Measurements from ENCODE around the gene GCLC. TPM values are rescaled to one million over a fixed set of nuclear protein-coding genes. Genes with fewer than 3 reads are reported as not detected.
A peak's percentile ranks its signal among the peaks of the same experiment; 100 is the strongest.

The GCLC gene
- total and polyA plus RNA-seq, 9 of the 15 experiments (the other 6 are each of a cell fraction or from before 2014, with no cell fraction given): 3.9 to 20.0 (median 9.4) TPM

- TF ChIP-seq ADNP (tag; IDR thresholded peaks at IDR 0.05): no peak
- peak; percentile 21 for TF ChIP-seq POU5F1 (IDR thresholded peaks at IDR 0.05; ENCODE audit: borderline replicate concordance, low read depth, low read length, partially characterized antibody)
- TF ChIP-seq CBFA2T3 (IDR thresholded peaks at IDR 0.05): peak; percentile 69
- TF ChIP-seq ASH1L (IDR thresholded peaks at IDR 0.05; ENCODE audit: borderline replicate concordance, low read depth, partially characterized antibody): no peak
- peak; percentile 72 for TF ChIP-seq ARID1B (IDR thresholded peaks at IDR 0.05)
- TF ChIP-seq, protein P1, sequence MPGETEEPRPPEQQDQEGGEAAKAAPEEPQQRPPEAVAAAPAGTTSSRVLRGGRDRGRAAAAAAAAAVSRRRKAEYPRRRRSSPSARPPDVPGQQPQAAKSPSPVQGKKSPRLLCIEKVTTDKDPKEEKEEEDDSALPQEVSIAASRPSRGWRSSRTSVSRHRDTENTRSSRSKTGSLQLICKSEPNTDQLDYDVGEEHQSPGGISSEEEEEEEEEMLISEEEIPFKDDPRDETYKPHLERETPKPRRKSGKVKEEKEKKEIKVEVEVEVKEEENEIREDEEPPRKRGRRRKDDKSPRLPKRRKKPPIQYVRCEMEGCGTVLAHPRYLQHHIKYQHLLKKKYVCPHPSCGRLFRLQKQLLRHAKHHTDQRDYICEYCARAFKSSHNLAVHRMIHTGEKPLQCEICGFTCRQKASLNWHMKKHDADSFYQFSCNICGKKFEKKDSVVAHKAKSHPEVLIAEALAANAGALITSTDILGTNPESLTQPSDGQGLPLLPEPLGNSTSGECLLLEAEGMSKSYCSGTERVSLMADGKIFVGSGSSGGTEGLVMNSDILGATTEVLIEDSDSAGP (CRISPR knock-in tag; IDR thresholded peaks at IDR 0.05): no peak
- TF ChIP-seq SMAD4 (CRISPR knock-in tag; conservative IDR thresholded peaks at IDR 0.05): peak; percentile 87
- peak; percentile 100 for TF ChIP-seq NEUROD1 (IDR thresholded peaks at IDR 0.05; ENCODE audit: borderline replicate concordance, low read depth, low read length, partially characterized antibody)
- TF ChIP-seq EP400 (IDR thresholded peaks at IDR 0.05): peak; percentile 84
- TF ChIP-seq FOXA1 (IDR thresholded peaks at IDR 0.05; ENCODE audit: borderline replicate concordance): no peak
- no peak for TF ChIP-seq DACH1 (IDR thresholded peaks at IDR 0.05; ENCODE audit: partially characterized antibody)
- peak; percentile 96 for TF ChIP-seq ZNF316 (IDR thresholded peaks at IDR 0.05)
- no peak for TF ChIP-seq LARP7 (IDR thresholded peaks at IDR 0.05)
- TF ChIP-seq MAFK (IDR thresholded peaks at IDR 0.05; ENCODE audit: low read length): peak; percentile 93
- TF ChIP-seq, protein P2, sequence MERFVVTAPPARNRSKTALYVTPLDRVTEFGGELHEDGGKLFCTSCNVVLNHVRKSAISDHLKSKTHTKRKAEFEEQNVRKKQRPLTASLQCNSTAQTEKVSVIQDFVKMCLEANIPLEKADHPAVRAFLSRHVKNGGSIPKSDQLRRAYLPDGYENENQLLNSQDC (CRISPR knock-in tag; IDR thresholded peaks at IDR 0.05): no peak
- TF ChIP-seq, protein P3, sequence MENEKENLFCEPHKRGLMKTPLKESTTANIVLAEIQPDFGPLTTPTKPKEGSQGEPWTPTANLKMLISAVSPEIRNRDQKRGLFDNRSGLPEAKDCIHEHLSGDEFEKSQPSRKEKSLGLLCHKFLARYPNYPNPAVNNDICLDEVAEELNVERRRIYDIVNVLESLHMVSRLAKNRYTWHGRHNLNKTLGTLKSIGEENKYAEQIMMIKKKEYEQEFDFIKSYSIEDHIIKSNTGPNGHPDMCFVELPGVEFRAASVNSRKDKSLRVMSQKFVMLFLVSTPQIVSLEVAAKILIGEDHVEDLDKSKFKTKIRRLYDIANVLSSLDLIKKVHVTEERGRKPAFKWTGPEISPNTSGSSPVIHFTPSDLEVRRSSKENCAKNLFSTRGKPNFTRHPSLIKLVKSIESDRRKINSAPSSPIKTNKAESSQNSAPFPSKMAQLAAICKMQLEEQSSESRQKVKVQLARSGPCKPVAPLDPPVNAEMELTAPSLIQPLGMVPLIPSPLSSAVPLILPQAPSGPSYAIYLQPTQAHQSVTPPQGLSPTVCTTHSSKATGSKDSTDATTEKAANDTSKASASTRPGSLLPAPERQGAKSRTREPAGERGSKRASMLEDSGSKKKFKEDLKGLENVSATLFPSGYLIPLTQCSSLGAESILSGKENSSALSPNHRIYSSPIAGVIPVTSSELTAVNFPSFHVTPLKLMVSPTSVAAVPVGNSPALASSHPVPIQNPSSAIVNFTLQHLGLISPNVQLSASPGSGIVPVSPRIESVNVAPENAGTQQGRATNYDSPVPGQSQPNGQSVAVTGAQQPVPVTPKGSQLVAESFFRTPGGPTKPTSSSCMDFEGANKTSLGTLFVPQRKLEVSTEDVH (IDR thresholded peaks at IDR 0.05; ENCODE audit: low read depth, partially characterized antibody): peak; percentile 69
- TF ChIP-seq, protein P4, sequence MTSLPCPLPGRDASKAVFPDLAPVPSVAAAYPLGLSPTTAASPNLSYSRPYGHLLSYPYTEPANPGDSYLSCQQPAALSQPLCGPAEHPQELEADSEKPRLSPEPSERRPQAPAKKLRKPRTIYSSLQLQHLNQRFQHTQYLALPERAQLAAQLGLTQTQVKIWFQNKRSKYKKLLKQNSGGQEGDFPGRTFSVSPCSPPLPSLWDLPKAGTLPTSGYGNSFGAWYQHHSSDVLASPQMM (CRISPR knock-in tag; IDR thresholded peaks at IDR 0.05): no peak
- no peak for TF ChIP-seq CREB3 (tag; conservative IDR thresholded peaks at IDR 0.05; ENCODE audit: low read depth)
- TF ChIP-seq MAFF (IDR thresholded peaks at IDR 0.05; ENCODE audit: low read length): peak; percentile 78
- no peak for TF ChIP-seq BDP1 (IDR thresholded peaks at IDR 0.05; ENCODE audit: insufficient read depth, insufficient read length)
- 0 out of 2 replicates have a peak, but pooled peaks have one; percentile 6 for TF ChIP-seq THAP12 (CRISPR knock-in tag; IDR thresholded peaks at IDR 0.05)
Observed at GRCh38 chr6:53547811-53548496, 3.1 kb upstream of the GCLC start (continued).

Data from K562 (cell line).